NCI-H2107 treated with DMSO at 0.1 percent for 48 hours (cell line): Measurements from ENCODE around the gene KCNQ1.

ENCODE experiments used
- DNase-seq: peaks from one replicate; lab custom pipeline; 2025; ENCODE audit not compliant: unreplicated experiment; lab: John Stamatoyannopoulos, UW

The KCNQ1 gene

GRCh38 chr11:2706321-2706720, 261.5 kb downstream of the KCNQ1 start:
- no peak for DNase-seq

GRCh38 chr11:2707736-2708135, 262.9 kb downstream of the KCNQ1 start:
- no peak for DNase-seq

- DNase-seq, result no peak
Measured at GRCh38 chr11:2708151-2708581, 263.4 kb downstream of the KCNQ1 start.

- DNase-seq, result no peak
Measured at GRCh38 chr11:2708757-2709281, 264.0 kb downstream of the KCNQ1 start.

GRCh38 chr11:2709429-2709828, 264.6 kb downstream of the KCNQ1 start:
- no peak for DNase-seq

- DNase-seq, result no peak
Measured at GRCh38 chr11:2711161-2711560, 266.4 kb downstream of the KCNQ1 start.

- DNase-seq, result no peak
Measured at GRCh38 chr11:2713094-2713493, 268.3 kb downstream of the KCNQ1 start.

GRCh38 chr11:2713661-2714462, 269.1 kb downstream of the KCNQ1 start:
- no peak for DNase-seq

GRCh38 chr11:2714463-2714800, 269.6 kb downstream of the KCNQ1 start:
- no peak for DNase-seq

GRCh38 chr11:2714871-2715270, 270.1 kb downstream of the KCNQ1 start:
- DNase-seq, result no peak

GRCh38 chr11:2715716-2716350, 271.0 kb downstream of the KCNQ1 start:
- DNase-seq, result no peak

- no peak for DNase-seq
Measured at GRCh38 chr11:2716376-2717095, 271.7 kb downstream of the KCNQ1 start.

- DNase-seq, result no peak
Measured at GRCh38 chr11:2717561-2718325, 272.9 kb downstream of the KCNQ1 start.

GRCh38 chr11:2718817-2719438, 274.1 kb downstream of the KCNQ1 start:
- DNase-seq, result no peak

GRCh38 chr11:2719831-2720590, 275.2 kb downstream of the KCNQ1 start:
- DNase-seq, result no peak

GRCh38 chr11:2721210-2721916, 276.6 kb downstream of the KCNQ1 start:
- no peak for DNase-seq

GRCh38 chr11:2722955-2723354, 278.1 kb downstream of the KCNQ1 start:
- DNase-seq, result no peak

GRCh38 chr11:2724104-2724503, 279.3 kb downstream of the KCNQ1 start:
- no peak for DNase-seq

- no peak for DNase-seq
Measured at GRCh38 chr11:2724653-2725367, 280.0 kb downstream of the KCNQ1 start.
